DOHH2 (cell line): ENCODE results near the gene NPVF.

Source experiments
- EZH2phosphoT487 ChIP-seq: fragments of 200-600 bp; sonication (generic); IDR thresholded peaks from 2 replicates; pipeline ENCODE4 v1.6.1; 2017; ENCODE audit warnings: borderline replicate concordance, mild to moderate bottlenecking, antibody characterized with exemption, low read length, moderate library complexity, mixed read lengths
- TF ChIP-seq, protein P1 (sequence below): fragments of 200-600 bp; sonication (generic); IDR thresholded peaks from one replicate; pipeline ENCODE4 v1.5.1; 2014; ENCODE audit warnings: antibody characterized with exemption, mild to moderate bottlenecking, low read depth, low read length; ENCODE audit not compliant: poor library complexity, severe bottlenecking

GRCh38 chr7:25180592-25180923 is 47.7 kb downstream of the NPVF start:
- TF ChIP-seq, protein P1, sequence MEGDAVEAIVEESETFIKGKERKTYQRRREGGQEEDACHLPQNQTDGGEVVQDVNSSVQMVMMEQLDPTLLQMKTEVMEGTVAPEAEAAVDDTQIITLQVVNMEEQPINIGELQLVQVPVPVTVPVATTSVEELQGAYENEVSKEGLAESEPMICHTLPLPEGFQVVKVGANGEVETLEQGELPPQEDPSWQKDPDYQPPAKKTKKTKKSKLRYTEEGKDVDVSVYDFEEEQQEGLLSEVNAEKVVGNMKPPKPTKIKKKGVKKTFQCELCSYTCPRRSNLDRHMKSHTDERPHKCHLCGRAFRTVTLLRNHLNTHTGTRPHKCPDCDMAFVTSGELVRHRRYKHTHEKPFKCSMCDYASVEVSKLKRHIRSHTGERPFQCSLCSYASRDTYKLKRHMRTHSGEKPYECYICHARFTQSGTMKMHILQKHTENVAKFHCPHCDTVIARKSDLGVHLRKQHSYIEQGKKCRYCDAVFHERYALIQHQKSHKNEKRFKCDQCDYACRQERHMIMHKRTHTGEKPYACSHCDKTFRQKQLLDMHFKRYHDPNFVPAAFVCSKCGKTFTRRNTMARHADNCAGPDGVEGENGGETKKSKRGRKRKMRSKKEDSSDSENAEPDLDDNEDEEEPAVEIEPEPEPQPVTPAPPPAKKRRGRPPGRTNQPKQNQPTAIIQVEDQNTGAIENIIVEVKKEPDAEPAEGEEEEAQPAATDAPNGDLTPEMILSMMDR: peak; percentile 33
- TF ChIP-seq EZH2phosphoT487: no peak
